B cell (primary cell): ENCODE data around the gene GGT6. TPM values are rescaled to one million over a fixed set of nuclear protein-coding genes. Genes with fewer than 3 reads are reported as not detected.

Source experiments
- ATAC-seq: fragments of 200-7000 bp; cut with Tn5 transposase; one replicate; pipeline ENCODE4 v1.10.0; 2021; ENCODE audit warnings: low read depth, mild to moderate bottlenecking, moderate number of reproducible peaks, moderate library complexity
- CTCF ChIA-PET: fragments of 350-600 bp; sonication (Branson Sonifier 250); formaldehyde crosslinking; loops from one replicate; lab custom pipeline; 2021; ENCODE audit warnings: antibody characterized with exemption, inconsistent platforms; lab: Charles Lee
- POLR2A ChIA-PET: fragments of 350-600 bp; sonication (Branson Sonifier 250); formaldehyde crosslinking; loops from one replicate; lab custom pipeline; 2021; ENCODE audit warnings: antibody characterized with exemption; lab: Charles Lee
- DNase-seq: peaks from one replicate; pipeline ENCODE4 v3.0.0; 2013
- H2AFZ ChIP-seq: 2 replicates; pipeline ENCODE4 v1.6.1; 2012; ENCODE audit warnings: mild to moderate bottlenecking, low read depth, low read length; ENCODE audit not compliant: insufficient read depth, poor library complexity, severe bottlenecking
- H3K27ac ChIP-seq, 2 donors: 1 replicate in 1 of 2; 2 replicates in 1 of 2; pipeline ENCODE4 v1.5.1; 2012 to 2013; ENCODE audit warnings: low read length in 2 of 2, mild to moderate bottlenecking in 2 of 2, moderate library complexity in 1 of 2
- H3K27me3 ChIP-seq, 4 experiments: fragments of 200-600 bp in 1 of 4; sonication (generic) in 1 of 4; replicated peaks in 1 of 4; 1 replicate in 2 of 4; 2 replicates in 2 of 4; pipeline versions ENCODE4 v1.6.1 to v1.7.0; 2013 to 2016; ENCODE audit warnings: low read length in 3 of 4, mild to moderate bottlenecking in 2 of 4, mixed read lengths in 1 of 4, moderate library complexity in 1 of 4; ENCODE audit not compliant: insufficient read depth in 4 of 4, control insufficient read depth in 3 of 4; ENCODE audit errors: control extremely low read depth in 1 of 4
- H3K36me3 ChIP-seq, 2 experiments: replicated peaks in 1 of 2; 1 replicate in 1 of 2; 2 replicates in 1 of 2; pipeline versions ENCODE4 v1.6.1 to v1.7.1; 2013; ENCODE audit warnings: low read length in 1 of 2; ENCODE audit not compliant: insufficient read depth in 2 of 2, control insufficient read depth in 1 of 2; ENCODE audit errors: control extremely low read depth in 1 of 2, extremely low read depth in 1 of 2
- H3K4me1 ChIP-seq, 2 donors: fragments of 200-600 bp in 1 of 2; sonication (generic) in 1 of 2; 1 replicate in 1 of 2; 2 replicates in 1 of 2; pipeline versions ENCODE4 v1.5.1 to v1.6.1; 2013 to 2017; ENCODE audit warnings: low read length in 2 of 2; ENCODE audit not compliant: control insufficient read depth in 2 of 2, insufficient read depth in 2 of 2
- H3K4me2 ChIP-seq: replicated peaks from 2 replicates; pipeline ENCODE3; 2012; ENCODE audit warnings: mild to moderate bottlenecking, low read depth, low read length; ENCODE audit not compliant: poor library complexity, severe bottlenecking
- H3K4me3 ChIP-seq, 5 experiments: fragments of 200-600 bp in 1 of 5; sonication (generic) in 1 of 5; 1 replicate in 3 of 5; 2 replicates in 2 of 5; pipeline versions ENCODE4 v1.5.1 to v1.7.0; 2011 to 2016; ENCODE audit warnings: low read length in 4 of 5, mild to moderate bottlenecking in 4 of 5, low read depth in 2 of 5, control low read depth in 1 of 5, moderate library complexity in 1 of 5; ENCODE audit not compliant: insufficient read depth in 1 of 5; ENCODE audit errors: control extremely low read depth in 1 of 5, extremely low read depth in 1 of 5
- H3K79me2 ChIP-seq: fragments of 200-600 bp; sonication (generic); one replicate; pipeline ENCODE4 v1.6.0; 2016; ENCODE audit warnings: low read length; ENCODE audit not compliant: control insufficient read depth, insufficient read depth
- H3K9ac ChIP-seq: fragments of 200-600 bp; sonication (generic); 2 replicates; pipeline ENCODE4 v1.6.1; 2017; ENCODE audit warnings: mild to moderate bottlenecking, low read length, moderate library complexity
- H3K9me3 ChIP-seq, 3 donors: one replicate each; pipeline versions ENCODE4 v1.6.1 to v1.7.1; 2013; ENCODE audit warnings: low read length in 2 of 3; ENCODE audit not compliant: control insufficient read depth in 2 of 3, insufficient read depth in 1 of 3; ENCODE audit errors: control extremely low read depth in 1 of 3
- H4K20me1 ChIP-seq: 2 replicates; pipeline ENCODE4 v1.6.0; 2012; ENCODE audit warnings: mild to moderate bottlenecking, low read length; ENCODE audit not compliant: insufficient read depth, control insufficient read depth, poor library complexity, severe bottlenecking
- H3K27ac Mint-ChIP-seq: one replicate; pipeline ENCODE4 v1.8.0; 2021; ENCODE audit warnings: mixed read lengths
- H3K27me3 Mint-ChIP-seq: one replicate; pipeline ENCODE4 v1.8.0; 2021; ENCODE audit warnings: mixed read lengths
- H3K4me1 Mint-ChIP-seq: one replicate; pipeline ENCODE4 v1.8.0; 2021; ENCODE audit warnings: mixed read lengths
- H3K4me3 Mint-ChIP-seq: one replicate; pipeline ENCODE4 v1.8.0; 2021; ENCODE audit warnings: mixed read lengths
- H3K9me3 Mint-ChIP-seq: one replicate; pipeline ENCODE4 v1.8.0; 2022; ENCODE audit warnings: mixed read lengths; ENCODE audit not compliant: insufficient read depth
- CTCF ChIP-seq: fragments of 200-600 bp; IDR thresholded peaks from one replicate; pipeline ENCODE4 v1.8.0; 2022; ENCODE audit warnings: antibody characterized with exemption, mild to moderate bottlenecking
- EZH2 ChIP-seq: IDR thresholded peaks from 2 replicates; pipeline ENCODE4 v1.6.1; 2012; ENCODE audit warnings: borderline replicate concordance, low read depth, mild to moderate bottlenecking, moderate library complexity, low read length; ENCODE audit not compliant: insufficient read depth, poor library complexity, severe bottlenecking
- WGBS: methylation state at CpG from one replicate; pipeline ENCODE4 v1.1.5; 2013; ENCODE audit warnings: missing lambda C conversion rate; ENCODE audit not compliant: insufficient coverage; 5-methylcytosine and 5-hydroxymethylcytosine counted together
- intact Hi-C: fragments of 100-400 bp; cut with micrococcal nuclease; formaldehyde crosslinking; loops from one replicate; pipeline ENCODE4 v1.10.0; 2022
- polyA plus RNA-seq: library from polyadenylated mRNA; depleted of rRNA; stranded (reverse); fragments of >200 nt; gene quantifications from 2 replicates; pipeline ENCODE4 v1.2.3, GENCODE V29; 2012
- total RNA-seq, 2 donors: library from RNA; stranded (reverse); fragments of 120-200 nt in 1 of 2; gene quantifications; 1 replicate in 1 of 2; 2 replicates in 1 of 2; pipeline versions ENCODE4 v1.2.3 to v1.2.4, GENCODE V29; 2013 to 2022

The GGT6 gene
- total and polyA plus RNA-seq, 2 donors (not counting 1 experiment from before 2014, with no cell fraction given): not detected

GRCh38 chr17:4554441-4554996 lies 5.9 kb downstream of the GGT6 start:
- peaks cover 0 to 32% of the 10 kb centered on the region in 2 experiments for H3K36me3 ChIP-seq
- H3K4me1 Mint-ChIP-seq: peaks cover 23% of the 10 kb centered on the region
- H3K9me3 ChIP-seq: no peaks in the 10 kb centered on the region
- peak overlapping the region; percentile 53 to 90 (median 81) for H3K4me3 ChIP-seq
- peak overlapping the region; percentile 94 for H3K4me3 Mint-ChIP-seq
- ATAC-seq: no peak
- CTCF ChIA-PET: interaction anchor here (5.9 kb wide), 1 partner anchor 12 kb away, joined by 48 read pairs; no protein-coding TSS in a partner anchor
- H3K27ac ChIP-seq: peak overlapping the region in 1 of 2 donors; percentile 83
- no peaks in the 10 kb centered on the region for H3K27me3 Mint-ChIP-seq
- H2AFZ ChIP-seq: peak overlapping the region; percentile 89
- intact Hi-C loops: no loop called here
- DNase-seq: no peak
- POLR2A ChIA-PET: no interaction called here
- peaks cover 22% of the 10 kb centered on the region for H3K79me2 ChIP-seq
- peak overlapping the region; percentile 96 for H3K27ac Mint-ChIP-seq
- 17% methylated on average over 18 of the region's 18 CpGs for WGBS
- H4K20me1 ChIP-seq: peaks cover 13% of the 10 kb centered on the region
- H3K4me1 ChIP-seq: peaks cover 19 to 21% of the 10 kb centered on the region in 2 donors
- no peaks in the 10 kb centered on the region for H3K27me3 ChIP-seq
- no peaks in the 10 kb centered on the region for H3K9me3 Mint-ChIP-seq
- no peak for TF ChIP-seq EZH2
- peak overlapping the region; percentile 78 for H3K9ac ChIP-seq
- peak overlapping the region; percentile 94 for H3K4me2 ChIP-seq

- Histone ChIP-seq H3K9ac (no peak overlapping the region), H3K27me3 (no peaks in the 10 kb centered on the region), H3K79me2 (peaks cover 22% of the 10 kb centered on the region), H3K4me2 (peak overlapping the region; percentile 94), H3K9me3 (no peaks in the 10 kb centered on the region), H3K4me3 (peak overlapping the region in 1 of 5 experiments; percentile 81), H4K20me1 (peaks cover 13% of the 10 kb centered on the region), H3K27ac (no peak overlapping the region), H3K36me3 (peaks cover 0 to 41% of the 10 kb centered on the region in 2 experiments), H2AFZ (no peak overlapping the region), H3K4me1 (peaks cover 19 to 21% of the 10 kb centered on the region in 2 donors)
- peaks cover 23% of the 10 kb centered on the region for H3K4me1 Mint-ChIP-seq
- TF ChIP-seq EZH2: no peak
- TF ChIP-seq CTCF: no peak
- H3K9me3 Mint-ChIP-seq: no peaks in the 10 kb centered on the region
- DNase-seq (no peak), ATAC-seq (no peak)
- no peaks in the 10 kb centered on the region for H3K27me3 Mint-ChIP-seq
- POLR2A ChIA-PET: no interaction called here
- CTCF ChIA-PET: interaction anchor here (5.9 kb wide), 1 partner anchor 13 kb away, joined by 48 read pairs; no protein-coding TSS in a partner anchor
- H3K27ac Mint-ChIP-seq: no peak overlapping the region
- 87% methylated on average over 8 of the region's 9 CpGs for WGBS
- intact Hi-C loops: no loop called here
- H3K4me3 Mint-ChIP-seq: peak overlapping the region; percentile 94
Observed at GRCh38 chr17:4553669-4554068, 6.7 kb downstream of the GGT6 start.
